Measurements from ENCODE around the gene SLC7A14. TPM values are rescaled to one million over a fixed set of nuclear protein-coding genes. Genes with fewer than 3 reads are reported as not detected.

Gene SLC7A14
- total RNA-seq, 1 donor from 2014 or later: 0.10 TPM

DNA sequence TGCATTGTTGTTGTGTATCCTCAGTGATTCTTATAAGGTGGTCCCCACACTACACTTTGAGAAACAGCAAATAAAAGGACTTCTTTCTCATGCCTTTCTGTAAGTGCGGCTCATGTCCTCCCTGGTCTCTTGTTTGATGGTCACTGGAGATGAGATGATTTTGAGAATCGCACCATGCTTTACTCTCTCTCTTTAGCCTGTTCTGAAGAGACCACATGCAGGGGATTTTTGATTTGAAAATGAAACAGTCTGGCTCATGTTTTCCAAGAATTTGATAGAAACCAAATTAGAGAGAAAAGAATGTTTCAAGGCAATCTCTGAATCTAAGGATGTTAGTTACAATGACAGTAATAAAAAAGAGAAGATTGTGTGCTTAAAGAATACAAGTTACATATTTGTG lies 149.2 kb downstream of the SLC7A14 start:
- DNase-seq (ENCODE audit: low spot score) (no peak), ATAC-seq (no peak)

DNA sequence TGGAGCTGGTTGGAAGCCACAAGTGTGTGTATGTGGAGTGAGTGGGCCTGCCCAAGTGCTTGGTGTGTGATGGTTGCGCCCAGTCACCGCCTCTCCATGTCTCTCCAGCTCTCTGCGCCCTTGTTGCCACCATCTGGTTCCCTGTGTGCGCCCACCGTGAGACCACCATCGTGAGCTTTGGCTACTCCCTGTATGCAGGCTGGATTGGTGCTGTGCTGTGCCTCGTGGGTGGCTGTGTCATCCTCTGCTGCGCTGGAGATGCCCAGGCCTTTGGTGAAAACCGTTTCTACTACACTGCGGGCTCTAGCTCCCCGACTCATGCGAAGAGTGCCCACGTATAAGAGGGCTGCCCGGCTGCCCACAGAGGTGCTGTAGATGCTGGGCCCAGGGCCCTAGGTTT lies 153.5 kb downstream of the SLC7A14 start:
- ATAC-seq (no peak), DNase-seq (ENCODE audit: low spot score) (no peak)

DNA sequence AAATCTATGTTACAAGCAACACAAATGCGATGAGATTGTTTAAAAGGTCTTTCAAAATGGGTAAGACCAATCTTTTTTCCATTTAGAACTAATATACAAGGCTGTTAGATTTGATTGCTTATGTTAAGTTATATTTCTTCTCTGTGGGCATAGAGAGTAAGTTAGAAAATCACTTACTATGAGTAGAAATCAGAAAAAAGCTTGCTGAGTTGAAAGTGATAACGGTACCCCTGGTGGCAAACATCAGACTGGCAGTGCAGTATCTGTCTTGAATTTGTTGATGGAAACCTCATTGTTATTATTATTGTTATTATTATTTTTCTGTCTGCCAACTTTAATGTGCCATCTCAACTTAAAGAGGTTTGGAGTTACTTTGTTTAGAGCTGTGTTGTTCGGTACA lies 154.8 kb downstream of the SLC7A14 start:
- no peak for DNase-seq (ENCODE audit: low spot score)

DNA sequence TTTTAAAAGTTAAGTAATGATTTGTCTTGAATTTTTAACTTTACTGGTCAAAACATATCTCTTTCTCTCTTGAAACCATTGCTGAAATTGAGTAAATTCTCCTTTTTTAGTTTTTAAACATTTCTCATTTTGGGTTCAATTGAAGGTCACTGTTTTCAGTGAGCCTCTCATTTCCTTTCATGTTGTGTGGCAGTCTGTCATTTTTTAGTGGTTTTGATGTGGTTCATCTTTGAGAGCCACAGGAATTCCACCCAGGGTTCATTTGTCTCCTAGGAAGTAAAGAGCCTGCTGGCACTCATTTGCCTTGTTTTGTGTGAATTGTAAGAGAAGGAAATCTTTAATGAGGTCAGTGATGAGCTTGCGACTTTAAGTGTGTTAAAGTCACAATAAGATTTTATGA lies 156.8 kb downstream of the SLC7A14 start:
- ATAC-seq: no peak
- DNase-seq (ENCODE audit: low spot score): no peak

More for the DNA sequence above, 154.8 kb downstream of the SLC7A14 start:
- no peak for ATAC-seq

DNA sequence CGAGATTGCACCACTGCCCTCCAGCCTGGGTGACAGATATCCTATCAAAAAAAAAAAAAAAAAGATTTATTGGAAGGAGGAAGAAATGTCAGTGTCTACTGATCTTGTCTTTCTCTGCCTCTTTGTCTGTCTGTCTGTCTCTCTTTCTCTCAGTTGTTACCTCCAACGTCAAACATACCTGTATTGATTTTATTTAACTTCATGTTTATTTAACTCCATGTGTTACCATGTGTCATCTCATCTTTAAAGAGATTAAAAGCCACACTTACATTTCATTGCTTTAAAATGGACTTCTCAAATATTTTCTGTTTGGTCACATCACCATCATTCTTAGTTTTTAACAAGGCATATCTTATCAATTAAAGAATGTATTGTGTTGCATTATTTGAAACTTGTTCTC lies 157.8 kb downstream of the SLC7A14 start:
- no peak for ATAC-seq
- DNase-seq (ENCODE audit: low spot score): no peak

DNA sequence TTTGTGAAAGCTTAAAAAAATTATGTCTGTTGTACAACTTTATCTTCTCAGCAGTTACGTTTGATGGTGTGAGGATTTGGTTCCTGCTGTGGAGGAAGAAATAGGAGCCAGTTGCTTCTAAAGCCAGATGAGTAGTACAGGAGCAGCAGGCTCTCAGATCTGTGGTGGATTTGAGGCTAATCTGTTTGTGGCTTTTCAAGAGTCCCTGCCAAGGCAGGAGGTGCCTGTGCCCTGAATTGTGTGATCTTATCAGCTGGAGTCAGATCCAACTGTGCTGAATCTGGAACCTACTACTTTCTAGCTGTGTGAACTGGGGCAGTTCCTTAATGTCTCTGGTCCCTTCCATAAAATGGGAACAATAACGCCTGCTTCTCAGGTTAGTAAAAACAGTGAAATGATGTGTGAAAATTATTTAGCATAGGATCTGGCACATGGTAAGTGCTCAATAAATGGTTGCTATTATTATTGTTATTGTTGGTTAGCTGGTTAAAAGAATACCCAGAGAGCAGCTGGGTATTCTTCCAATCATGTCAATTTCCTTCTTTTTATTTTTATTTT lies 159.6 kb downstream of the SLC7A14 start:
- ATAC-seq (peak; percentile 81), DNase-seq (ENCODE audit: low spot score) (no peak)

DNA sequence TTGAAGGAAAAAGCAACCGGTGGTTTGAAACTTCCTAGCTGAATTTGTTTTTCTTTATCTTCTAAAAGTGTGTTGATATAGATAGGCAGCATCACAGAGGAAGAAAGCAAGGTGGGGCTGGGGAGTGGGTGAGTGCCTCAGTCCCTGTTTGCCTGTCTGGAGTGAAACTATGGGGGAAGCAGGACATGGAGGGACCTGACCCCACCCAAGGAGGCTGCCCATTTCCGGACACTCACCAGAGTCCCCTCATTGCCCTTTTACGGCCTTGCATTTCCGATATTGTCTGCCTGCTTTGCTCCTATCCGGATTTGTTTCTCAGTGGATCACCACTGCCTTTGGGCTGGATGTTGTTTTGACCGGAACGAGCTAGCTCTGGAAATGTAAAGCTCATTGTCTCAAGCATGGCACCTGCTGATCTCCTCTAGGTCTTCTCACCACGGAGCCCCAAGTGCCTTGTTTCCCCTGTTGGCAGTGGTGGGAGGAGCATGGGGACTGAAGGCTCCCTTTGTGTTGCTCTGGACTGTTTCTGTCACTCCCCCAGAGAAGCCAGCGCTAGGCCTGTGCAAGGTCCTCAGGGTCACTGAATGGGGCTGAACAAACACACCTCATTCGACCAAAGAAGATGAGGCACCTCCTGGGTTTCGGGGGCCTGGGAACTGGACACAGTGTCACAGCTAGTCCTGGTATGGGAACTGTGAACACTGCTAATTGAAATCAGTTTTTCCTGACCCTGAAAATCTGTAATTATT lies 160.2 kb downstream of the SLC7A14 start:
- DNase-seq (ENCODE audit: low spot score) (no peak), ATAC-seq (peak; percentile 69)

DNA sequence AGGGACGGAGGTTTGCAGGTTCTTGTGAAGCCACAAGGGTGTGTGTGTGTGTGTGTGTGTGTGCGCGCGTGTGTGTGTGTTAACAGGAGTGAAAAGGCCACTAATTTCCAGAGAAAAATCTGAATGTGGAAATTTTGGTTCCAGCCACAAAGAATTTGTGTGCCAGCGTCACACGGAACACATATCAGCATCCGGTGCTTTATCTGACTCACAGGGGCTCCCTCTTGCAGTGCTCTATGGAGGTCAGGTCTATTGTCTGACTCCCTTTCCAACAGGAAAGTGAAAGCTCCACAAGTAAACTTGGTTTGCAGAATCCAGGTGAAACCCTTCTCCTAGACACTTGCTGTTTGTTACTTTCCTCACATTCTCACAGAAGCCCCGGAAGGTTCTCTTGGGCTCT lies 161.0 kb downstream of the SLC7A14 start:
- DNase-seq (ENCODE audit: low spot score): no peak
- ATAC-seq: no peak

DNA sequence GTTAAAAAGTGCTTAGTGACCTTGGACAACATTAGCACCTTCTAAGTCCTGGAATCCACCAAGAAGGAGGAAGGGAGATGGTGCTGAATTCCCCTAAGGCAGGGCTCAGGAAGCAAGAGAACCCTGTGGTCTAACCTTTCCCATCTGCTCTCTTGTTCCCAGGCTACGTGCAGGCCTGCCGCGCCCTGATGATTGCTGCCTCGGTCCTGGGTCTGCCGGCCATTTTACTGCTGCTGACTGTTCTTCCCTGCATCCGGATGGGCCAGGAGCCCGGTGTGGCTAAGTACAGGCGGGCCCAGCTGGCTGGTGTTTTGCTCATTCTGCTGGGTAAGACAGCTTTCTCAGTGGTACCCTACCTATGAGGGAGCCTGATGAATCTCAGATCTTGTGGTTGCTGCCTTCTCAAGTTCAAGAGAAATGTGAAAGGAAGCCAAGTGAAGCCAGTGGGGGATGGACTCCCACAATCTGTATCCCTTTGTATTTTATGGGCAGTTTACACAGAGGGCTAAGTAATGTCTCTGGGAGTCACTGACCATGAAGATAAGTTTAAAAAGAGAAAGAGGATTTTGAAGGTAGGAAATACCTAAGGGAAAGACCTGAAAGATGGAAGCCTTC lies 162.8 kb downstream of the SLC7A14 start:
- ATAC-seq: no peak
- no peak for DNase-seq (ENCODE audit: low spot score)

DNA sequence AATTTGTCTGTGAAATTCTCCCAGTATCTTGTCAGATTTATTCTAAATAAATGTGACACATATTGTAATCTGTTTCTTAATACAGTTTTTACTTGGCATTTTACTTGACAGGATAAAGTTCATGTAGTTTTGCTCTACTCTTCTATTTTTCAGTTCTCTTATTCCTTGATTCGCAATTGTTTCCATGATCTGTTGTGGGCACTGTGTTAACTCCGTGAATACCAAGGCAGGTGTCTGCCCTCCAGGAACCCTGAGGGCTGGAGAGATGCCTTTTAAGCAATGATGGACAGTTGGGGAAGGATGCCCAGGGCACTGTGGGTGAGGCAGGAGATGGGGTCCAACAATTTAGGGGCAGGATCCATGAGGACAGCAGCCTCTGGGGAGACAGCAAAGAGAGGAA lies 164.1 kb downstream of the SLC7A14 start:
- DNase-seq (ENCODE audit: low spot score) (no peak), ATAC-seq (no peak)

DNA sequence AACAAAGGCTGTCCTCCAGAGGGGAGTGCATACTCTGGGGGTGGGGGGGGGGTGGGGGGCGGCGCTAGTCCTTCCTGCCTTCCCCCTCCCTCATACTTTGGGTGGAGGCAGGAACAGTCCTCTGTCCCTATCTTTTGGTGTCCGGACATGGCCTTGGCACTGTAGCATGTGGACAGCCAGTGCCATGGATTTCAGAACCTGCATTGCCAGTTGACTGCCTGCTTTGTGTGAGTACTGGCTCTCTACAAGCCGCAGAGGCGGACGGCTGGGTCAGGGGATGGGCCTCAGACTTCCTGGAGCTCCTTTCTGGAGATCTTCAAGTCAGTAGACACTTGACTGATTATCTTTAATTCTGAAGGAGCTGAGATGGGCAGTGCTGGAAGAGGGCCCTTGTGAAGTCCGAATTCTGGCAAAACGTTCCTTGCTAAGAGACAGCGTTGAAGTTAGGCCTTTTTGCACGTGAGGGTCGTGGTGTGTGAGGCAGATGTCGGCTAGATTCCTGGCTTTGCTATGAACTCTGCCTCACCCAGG lies 164.7 kb downstream of the SLC7A14 start:
- DNase-seq (ENCODE audit: low spot score): no peak

DNA sequence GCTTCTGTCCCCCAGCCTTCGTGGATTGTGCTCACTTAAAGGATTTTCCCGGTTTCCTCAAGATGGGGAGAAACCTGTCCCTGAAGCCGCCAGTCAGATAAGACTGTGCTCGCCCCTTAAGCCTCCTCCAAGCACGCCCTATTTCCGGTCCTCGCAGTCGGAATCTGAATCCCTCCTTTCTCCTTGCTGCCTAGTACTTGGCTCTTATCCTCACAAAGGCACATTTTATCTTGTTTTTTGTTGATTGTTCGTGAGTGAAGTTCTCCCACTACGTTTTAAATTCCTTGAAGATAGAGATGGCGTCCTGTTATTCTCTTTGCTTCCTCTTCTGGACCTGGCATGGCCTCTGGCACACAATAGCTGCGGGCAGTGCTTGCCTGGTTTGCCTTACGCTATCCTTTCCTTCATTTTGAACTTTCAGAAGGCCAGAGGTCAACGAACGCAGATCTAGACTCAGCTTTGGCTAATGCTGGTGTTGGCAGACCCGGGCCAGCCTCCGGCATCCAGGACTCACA lies 165.5 kb downstream of the SLC7A14 start:
- DNase-seq (ENCODE audit: low spot score) (no peak), ATAC-seq (peak; percentile 49)

More for the DNA sequence above, 164.7 kb downstream of the SLC7A14 start:
- peak; percentile 45 for ATAC-seq

DNA sequence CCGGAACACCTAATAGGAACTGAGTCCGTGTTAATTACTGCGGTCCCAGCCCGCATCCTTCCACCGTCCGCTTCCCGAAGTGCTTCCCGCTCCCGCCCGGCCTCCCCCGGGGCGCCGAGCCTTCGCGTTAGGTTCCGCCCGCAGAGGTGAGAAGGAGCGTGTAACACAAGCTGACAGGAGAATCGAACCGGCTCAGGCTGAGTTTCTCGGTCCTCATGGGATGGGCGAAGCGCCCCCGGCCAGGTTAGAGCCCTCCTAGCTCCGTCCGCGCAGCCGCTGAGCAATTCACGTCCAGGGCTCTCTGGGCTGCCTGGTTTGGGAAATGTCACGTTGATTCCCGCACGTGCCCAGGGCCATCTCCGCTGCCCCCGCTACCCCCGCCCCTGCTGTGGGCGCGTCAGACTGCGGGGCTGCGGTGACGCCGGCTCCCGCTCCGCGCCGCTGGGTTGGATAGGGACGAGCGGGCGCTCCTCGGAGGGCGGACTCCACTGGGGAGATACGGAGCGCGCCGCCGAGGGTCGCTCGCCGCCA lies 166.3 kb downstream of the SLC7A14 start:
- DNase-seq (ENCODE audit: low spot score): no peak
- peak; percentile 25 for ATAC-seq

DNA sequence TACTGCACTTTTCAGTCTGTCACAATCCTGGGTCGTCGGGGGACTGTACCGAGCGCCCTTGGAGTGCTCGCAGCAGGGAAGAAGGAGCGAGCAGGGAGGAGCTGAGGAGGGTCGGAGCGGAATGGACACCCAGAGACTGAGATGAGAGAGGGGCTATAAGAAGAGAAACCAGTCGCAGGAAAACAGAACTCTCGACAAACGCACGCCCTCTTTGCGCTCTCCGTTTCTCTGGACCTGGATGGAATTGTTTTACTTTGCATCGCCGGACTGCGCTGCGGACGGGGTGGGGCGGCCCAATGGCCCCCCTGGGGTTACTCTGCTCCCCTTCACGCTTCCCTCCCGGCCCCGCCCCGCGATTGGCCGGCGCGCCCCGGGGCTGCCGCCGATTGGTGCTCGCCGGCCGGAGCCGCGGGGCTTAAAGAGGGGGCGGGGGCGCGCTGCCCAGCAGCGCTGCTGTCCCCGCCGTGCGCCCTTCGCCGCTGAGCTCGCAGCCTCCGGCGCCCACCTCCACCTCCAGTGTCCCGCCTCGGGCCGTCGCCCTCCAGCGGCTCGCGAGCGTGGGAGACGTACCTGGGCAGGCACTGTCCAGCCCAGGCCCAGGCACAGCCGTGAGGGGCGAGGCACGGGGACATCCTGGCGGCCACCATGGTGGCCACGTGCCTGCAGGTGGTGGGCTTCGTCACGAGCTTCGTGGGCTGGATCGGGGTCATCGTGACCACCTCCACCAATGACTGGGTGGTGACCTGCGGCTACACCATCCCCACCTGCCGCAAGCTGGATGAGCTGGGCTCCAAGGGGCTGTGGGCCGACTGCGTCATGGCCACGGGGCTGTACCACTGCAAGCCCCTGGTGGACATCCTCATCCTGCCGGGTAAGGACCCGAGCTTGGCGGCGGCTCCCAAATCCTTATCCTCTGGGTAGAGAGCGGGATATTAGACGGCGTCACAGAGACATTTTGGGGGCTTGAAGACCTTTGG lies 167.2 kb downstream of the SLC7A14 start, which contains the start of gene CLDN11:
Gene CLDN11 (plus strand): TSS at position 447 of the 977 bp plus-strand sequence. CDS start 199 bp downstream, at position 646.
- ATAC-seq: peak; percentile 65
- no peak for DNase-seq (ENCODE audit: low spot score)

DNA sequence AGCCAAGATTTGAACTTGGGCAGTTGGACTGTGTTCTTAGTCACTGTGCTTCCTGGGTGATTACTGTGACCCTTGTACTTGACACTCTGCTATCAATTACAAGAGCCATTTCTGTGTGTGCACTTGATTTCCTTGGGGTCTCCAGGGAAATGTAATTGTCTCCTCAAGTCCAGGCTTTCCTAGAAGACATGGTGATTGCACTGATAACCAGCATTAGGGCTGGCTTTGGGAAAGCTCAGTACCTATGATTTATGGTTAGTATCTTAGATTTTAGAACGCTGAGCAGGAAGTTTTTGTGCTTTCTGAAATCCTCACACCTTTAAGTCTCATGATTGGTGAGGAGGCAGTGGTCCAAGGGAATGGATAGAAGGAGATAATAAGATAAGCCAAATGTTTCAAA lies 168.8 kb downstream of the SLC7A14 start:
- DNase-seq (ENCODE audit: low spot score): no peak
- no peak for ATAC-seq

DNA sequence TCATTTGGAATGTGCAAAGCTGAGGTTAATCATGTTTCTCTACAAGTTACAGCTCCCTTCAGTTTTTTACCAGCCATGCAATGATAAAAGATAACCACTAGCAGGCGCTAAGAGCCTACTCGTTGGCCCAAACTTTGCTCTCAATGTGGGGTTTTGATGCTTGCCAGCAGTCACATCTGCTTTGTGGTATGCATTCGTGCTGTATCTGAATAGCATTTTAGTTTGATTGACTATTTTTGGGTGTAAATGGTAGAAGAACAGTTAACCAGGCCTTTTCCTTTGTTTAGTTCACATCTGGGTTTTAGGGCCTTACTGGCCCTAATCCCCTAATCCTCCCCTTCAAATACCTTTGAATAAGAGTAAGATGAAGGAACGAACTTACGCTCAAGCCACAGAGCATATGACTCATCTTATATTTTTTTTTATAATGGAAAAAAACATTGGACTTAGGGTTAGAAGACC lies 171.6 kb downstream of the SLC7A14 start:
- DNase-seq (ENCODE audit: low spot score): no peak
- peak; percentile 86 for ATAC-seq

DNA sequence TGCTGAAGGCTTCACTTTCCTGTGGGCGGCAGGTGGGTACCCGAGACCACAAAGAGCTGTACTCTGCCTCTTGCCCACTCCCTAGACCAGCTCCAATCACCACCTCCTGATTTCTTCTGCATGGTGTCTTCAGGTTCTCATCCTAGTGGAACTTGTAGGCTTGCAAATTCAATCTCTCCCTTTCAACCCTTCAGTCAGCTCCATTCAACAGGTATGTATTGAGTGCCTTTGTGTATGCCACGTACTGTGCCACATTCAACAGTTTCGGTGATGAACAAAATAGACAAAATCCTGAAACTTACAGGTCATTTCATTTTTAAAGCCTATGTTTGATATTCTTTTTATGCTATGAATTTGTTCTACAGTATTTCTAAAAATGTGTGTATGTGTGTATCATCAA lies 172.6 kb downstream of the SLC7A14 start:
- ATAC-seq: no peak
- DNase-seq (ENCODE audit: low spot score): no peak

DNA sequence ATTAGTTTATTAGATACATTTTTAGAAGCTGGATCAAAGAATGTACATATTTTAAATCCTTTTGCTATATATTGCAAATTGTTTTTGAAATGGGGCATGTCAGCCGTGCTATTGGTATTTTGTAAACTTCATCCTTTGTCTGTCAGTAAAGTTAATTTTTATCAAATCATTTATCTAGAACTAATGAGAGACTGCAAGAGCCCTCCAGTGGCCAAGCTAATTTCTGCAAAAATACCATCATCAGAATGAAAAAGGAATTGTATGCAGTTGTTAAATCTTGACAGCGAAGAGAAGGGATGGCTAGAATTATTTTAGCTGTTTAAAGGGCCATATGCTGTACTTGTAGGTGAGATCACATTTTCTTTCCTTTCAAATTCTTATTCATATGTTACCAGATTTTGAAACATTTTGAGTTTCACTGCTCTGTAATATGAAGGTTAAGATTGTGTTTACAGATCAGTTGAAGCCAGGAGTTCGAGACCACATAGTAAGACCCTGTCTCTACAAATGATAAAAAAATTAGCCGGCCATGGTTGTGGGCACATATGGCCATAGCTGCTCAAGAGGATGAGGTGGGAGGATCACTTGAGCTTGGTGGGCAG lies 175.3 kb downstream of the SLC7A14 start:
- DNase-seq (ENCODE audit: low spot score): no peak

More for the DNA sequence above, 175.3 kb downstream of the SLC7A14 start:
- peak; percentile 85 for ATAC-seq

Data from left lobe of liver (tissue), 2 donors.